H1 (cell line): ENCODE data around the gene TNFSF15. TPM values are rescaled to one million over a fixed set of nuclear protein-coding genes. Genes with fewer than 3 reads are reported as not detected.

Experiments
- BACH1 ChIP-seq: IDR thresholded peaks from 2 replicates; pipeline ENCODE4 v1.6.1; 2012; ENCODE audit warnings: low read length, improper control_type of control experiment
- FOSL1 ChIP-seq: IDR thresholded peaks from 2 replicates; pipeline ENCODE4 v1.6.1; 2011; ENCODE audit warnings: mild to moderate bottlenecking, low read depth, low read length, moderate library complexity; ENCODE audit not compliant: insufficient read depth
- GABPA ChIP-seq: IDR thresholded peaks from 2 replicates; pipeline ENCODE4 v1.6.1; 2011; ENCODE audit warnings: mild to moderate bottlenecking, low read length, moderate library complexity, borderline replicate concordance; ENCODE audit not compliant: insufficient read depth
- HDAC6 ChIP-seq: IDR thresholded peaks from one replicate; pipeline ENCODE4 v1.7.1; 2012; ENCODE audit warnings: low read depth, mild to moderate bottlenecking, inconsistent platforms, low read length, moderate library complexity
- RAD21 ChIP-seq, 2 experiments: IDR thresholded peaks in 1 of 2; conservative IDR thresholded peaks in 1 of 2; 2 replicates each; pipeline ENCODE4 v1.6.1; 2011; ENCODE audit warnings: low read depth in 2 of 2, low read length in 2 of 2, improper control_type of control experiment in 1 of 2, inconsistent platforms in 1 of 2, mild to moderate bottlenecking in 1 of 2, moderate library complexity in 1 of 2
- TCF12 ChIP-seq: IDR thresholded peaks from 2 replicates; pipeline ENCODE4 v1.6.1; 2011; ENCODE audit warnings: low read depth, mild to moderate bottlenecking, low read length
- polyA plus RNA-seq, 7 experiments: library from polyadenylated mRNA; depleted of rRNA in 3 of 7; stranded (reverse) in 5 of 7; unstranded in 2 of 7; fragments of >200 nt in 5 of 7; fragments of 200-250 nt in 2 of 7; gene quantifications; 1 replicate in 5 of 7; 2 replicates in 1 of 7; 4 replicates in 1 of 7; pipeline versions ENCODE4 v1.2.1 to v1.2.3, GENCODE V29; 2011 to 2013; ENCODE audit warnings: missing spikeins in 2 of 7, mixed read lengths in 2 of 7
- total RNA-seq: library from RNA; stranded (reverse); fragmentation: NEBNext Ultra II Directional; extraction: Animal tissue kit (Norgen Biotek cat#: 25700); gene quantifications from 2 replicates; pipeline ENCODE4 v1.2.1, GENCODE V29; 2021
- TF ChIP-seq, protein P1 (sequence below): IDR thresholded peaks from 2 replicates; pipeline ENCODE4 v1.6.1; 2012; ENCODE audit warnings: low read length, inconsistent platforms
- TF ChIP-seq, protein P2 (sequence below): IDR thresholded peaks from 2 replicates; pipeline ENCODE4 v1.6.1; 2011; ENCODE audit warnings: low read depth, mild to moderate bottlenecking, low read length; ENCODE audit not compliant: insufficient read depth

The TNFSF15 gene
- total and polyA plus RNA-seq, 2 of the 8 experiments (the other 6 are each of a cell fraction or from before 2014, with no cell fraction given), result 0.09 to 0.17 TPM

DNA sequence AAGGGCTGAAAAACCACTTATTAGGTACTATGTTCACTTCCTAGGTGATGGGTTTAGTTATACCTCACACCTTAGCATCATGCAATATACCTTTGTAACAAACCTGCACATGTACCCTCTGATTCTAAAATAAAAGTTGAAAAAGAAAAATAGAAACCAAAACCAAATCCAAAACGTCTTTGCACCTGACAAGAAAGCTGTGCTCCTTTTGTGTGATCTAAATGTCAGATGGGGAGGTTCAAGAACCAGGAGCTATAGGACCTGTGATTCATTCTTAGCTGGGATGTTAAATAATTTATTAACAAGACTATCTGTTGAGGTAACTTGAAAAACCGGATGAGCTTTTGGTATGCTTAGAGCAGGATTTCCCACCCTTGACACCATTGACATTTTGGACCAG is 16.9 kb upstream of the TNFSF15 start (continued):
- TF ChIP-seq, protein P1, sequence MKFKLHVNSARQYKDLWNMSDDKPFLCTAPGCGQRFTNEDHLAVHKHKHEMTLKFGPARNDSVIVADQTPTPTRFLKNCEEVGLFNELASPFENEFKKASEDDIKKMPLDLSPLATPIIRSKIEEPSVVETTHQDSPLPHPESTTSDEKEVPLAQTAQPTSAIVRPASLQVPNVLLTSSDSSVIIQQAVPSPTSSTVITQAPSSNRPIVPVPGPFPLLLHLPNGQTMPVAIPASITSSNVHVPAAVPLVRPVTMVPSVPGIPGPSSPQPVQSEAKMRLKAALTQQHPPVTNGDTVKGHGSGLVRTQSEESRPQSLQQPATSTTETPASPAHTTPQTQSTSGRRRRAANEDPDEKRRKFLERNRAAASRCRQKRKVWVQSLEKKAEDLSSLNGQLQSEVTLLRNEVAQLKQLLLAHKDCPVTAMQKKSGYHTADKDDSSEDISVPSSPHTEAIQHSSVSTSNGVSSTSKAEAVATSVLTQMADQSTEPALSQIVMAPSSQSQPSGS, result no peak
- no peak for TF ChIP-seq FOSL1
- no peak for TF ChIP-seq BACH1
- TF ChIP-seq, protein P2, sequence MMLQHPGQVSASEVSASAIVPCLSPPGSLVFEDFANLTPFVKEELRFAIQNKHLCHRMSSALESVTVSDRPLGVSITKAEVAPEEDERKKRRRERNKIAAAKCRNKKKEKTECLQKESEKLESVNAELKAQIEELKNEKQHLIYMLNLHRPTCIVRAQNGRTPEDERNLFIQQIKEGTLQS, result no peak
- TF ChIP-seq GABPA, result no peak
- TF ChIP-seq RAD21 (IDR thresholded peaks at IDR 0.05 in 1 of 2, conservative IDR thresholded peaks at IDR 0.05 in 1 of 2; ENCODE audit: low read depth in 2 of 2, low read length in 2 of 2), result no peak
- TF ChIP-seq HDAC6, result no peak
- TF ChIP-seq TCF12, result no peak
